Measurements from ENCODE around the gene ATXN2L. TPM values are rescaled to one million over a fixed set of nuclear protein-coding genes. Genes with fewer than 3 reads are reported as not detected.

ATXN2L gene
- total and polyA plus RNA-seq, 2 of the 13 experiments (the other 11 are each of a cell fraction or from before 2014, with no cell fraction given), result 40.8 to 55.1 TPM

- H4K20me1 ChIP-seq (ENCODE audit: insufficient read depth, low read length), result no peaks in the 10 kb centered on the region
- whole genome bisulfite sequencing (ENCODE audit: low lambda C conversion rate), result 97% methylated on average over 57 of the region's 66 CpGs
- H3K9ac ChIP-seq (ENCODE audit: insufficient read depth, low read depth, low read length), result no peak overlapping the region
- FAIRE-seq, result no peak
- H3K4me1 ChIP-seq (ENCODE audit: insufficient read depth, low read length), result no peaks in the 10 kb centered on the region
- intact Hi-C loops (cut with micrococcal nuclease; ENCODE audit: unreplicated experiment) (no loop called here), in situ Hi-C loops (cut with HindIII; ENCODE audit: extremely low pct_ligation_motif_present, low pct_unique_long_range_greater_than_20kb) (no loop called here)
- H3K9me3 ChIP-seq (ENCODE audit: low read length), result no peaks in the 10 kb centered on the region
- H2AFZ ChIP-seq (ENCODE audit: low read length), result no peak overlapping the region
- no peaks in the 10 kb centered on the region for H3K79me2 ChIP-seq (ENCODE audit: insufficient read depth, low read length)
- H3K36me3 ChIP-seq (replicated peaks in 1 of 2; ENCODE audit: control insufficient read depth in 1 of 2, insufficient read depth in 2 of 2, low read length in 2 of 2), result peaks cover 7 to 9% of the 10 kb centered on the region in 2 experiments; a peak in 4 of 5 replicates
- H3K4me3 ChIP-seq (replicated peaks in 1 of 3; ENCODE audit: insufficient read depth in 1 of 3, low read depth in 2 of 3, low read length in 3 of 3), result no peak overlapping the region
- ChIA-PET CTCF (ENCODE audit: low intra/inter-chr PET ratio, low total read pairs) (no interaction called here), POLR2A (no interaction called here)
- TF ChIP-seq AGO2 (optimal IDR thresholded peaks at IDR 0.05; ENCODE audit: low read depth, low read length), result peak; percentile 65
- TF ChIP-seq SMC3 (IDR thresholded peaks at IDR 0.05; ENCODE audit: low read length), result no peak
- H3K27ac ChIP-seq (ENCODE audit: extremely low read length, insufficient read depth, low read length), result no peak overlapping the region
- no TSS peak for BruUV-seq (replicated peaks)
- ATAC-seq, result no peak
- H3K27me3 ChIP-seq (ENCODE audit: control insufficient read depth in 1 of 2, insufficient read depth in 2 of 2, low read length in 2 of 2), result no peaks in the 10 kb centered on the region
- H3K4me2 ChIP-seq (ENCODE audit: low read depth, low read length), result no peak overlapping the region
- DNase-seq (ENCODE audit: low spot score), result no peak
These were observed 57.2 kb downstream of the ATXN2L start for GRCh38 chr16:28879841-28880588.

GRCh38 chr16:28880589-28880915 is 57.8 kb downstream of the ATXN2L start:
- Histone ChIP-seq H3K9me3 (ENCODE audit: low read length) (no peaks in the 10 kb centered on the region), H3K27ac (ENCODE audit: extremely low read length, insufficient read depth, low read length) (no peak overlapping the region), H2AFZ (ENCODE audit: low read length) (no peak overlapping the region), H3K79me2 (ENCODE audit: insufficient read depth, low read length) (no peaks in the 10 kb centered on the region), H3K9ac (ENCODE audit: insufficient read depth, low read depth, low read length) (no peak overlapping the region), H3K36me3 (replicated peaks in 1 of 2; ENCODE audit: control insufficient read depth in 1 of 2, insufficient read depth in 2 of 2, low read length in 2 of 2) (peaks cover 5 to 11% of the 10 kb centered on the region in 2 experiments; a peak in 4 of 5 replicates), H3K4me3 (replicated peaks in 1 of 3; ENCODE audit: insufficient read depth in 1 of 3, low read depth in 2 of 3, low read length in 3 of 3) (no peak overlapping the region), H4K20me1 (ENCODE audit: insufficient read depth, low read length) (no peaks in the 10 kb centered on the region), H3K27me3 (ENCODE audit: control insufficient read depth in 1 of 2, insufficient read depth in 2 of 2, low read length in 2 of 2) (no peaks in the 10 kb centered on the region), H3K4me1 (ENCODE audit: insufficient read depth, low read length) (no peaks in the 10 kb centered on the region), H3K4me2 (ENCODE audit: low read depth, low read length) (no peak overlapping the region)
- TF ChIP-seq CEBPG (CRISPR knock-in tag; IDR thresholded peaks at IDR 0.05), result no peak
- FAIRE-seq (no peak), DNase-seq (ENCODE audit: low spot score) (no peak), ATAC-seq (no peak)
- CTCF ChIA-PET (ENCODE audit: low intra/inter-chr PET ratio, low total read pairs), result no interaction called here
- BruUV-seq (replicated peaks), result no TSS peak
- in situ Hi-C loops (cut with HindIII; ENCODE audit: extremely low pct_ligation_motif_present, low pct_unique_long_range_greater_than_20kb), result no loop called here
- POLR2A ChIA-PET, result no interaction called here
- intact Hi-C loops (cut with micrococcal nuclease; ENCODE audit: unreplicated experiment), result no loop called here
- WGBS (ENCODE audit: low lambda C conversion rate), result 98% methylated on average over 10 of the region's 11 CpGs
